HEK293T (cell line): ENCODE results near the gene UGGT1.

Experiments used
- BHLHE40 ChIP-seq: fragments of 450-650 bp; IDR thresholded peaks from 2 replicates; pipeline ENCODE4 v1.6.1; 2016; ENCODE audit warnings: mild to moderate bottlenecking, moderate library complexity, borderline replicate concordance
- CTBP1 ChIP-seq: fragments of 450-650 bp; IDR thresholded peaks from 2 replicates; pipeline ENCODE4 v1.6.1; 2016; ENCODE audit warnings: borderline replicate concordance
- FOXA1 ChIP-seq: fragments of 450-650 bp; IDR thresholded peaks from 2 replicates; pipeline ENCODE4 v1.6.1; 2016; ENCODE audit warnings: mild to moderate bottlenecking
- HDGF ChIP-seq: fragments of 450-650 bp; IDR thresholded peaks from 2 replicates; pipeline ENCODE4 v1.6.1; 2017; ENCODE audit warnings: antibody characterized with exemption, borderline replicate concordance
- L3MBTL2 ChIP-seq: fragments of 450-650 bp; conservative IDR thresholded peaks from 2 replicates; pipeline ENCODE4 v1.6.1; 2016; ENCODE audit warnings: mild to moderate bottlenecking
- SUZ12 ChIP-seq: fragments of 450-650 bp; IDR thresholded peaks from 2 replicates; pipeline ENCODE4 v1.6.1; 2016; ENCODE audit warnings: mild to moderate bottlenecking
- TARDBP ChIP-seq: fragments of 450-650 bp; IDR thresholded peaks from 2 replicates; pipeline ENCODE4 v1.6.1; 2016
- ZNF384 ChIP-seq: fragments of 450-650 bp; IDR thresholded peaks from 2 replicates; pipeline ENCODE4 v1.6.1; 2016
- TF ChIP-seq, protein P1 (sequence below): fragments of 450-650 bp; IDR thresholded peaks from 2 replicates; pipeline ENCODE4 v1.6.1; 2016

DNA sequence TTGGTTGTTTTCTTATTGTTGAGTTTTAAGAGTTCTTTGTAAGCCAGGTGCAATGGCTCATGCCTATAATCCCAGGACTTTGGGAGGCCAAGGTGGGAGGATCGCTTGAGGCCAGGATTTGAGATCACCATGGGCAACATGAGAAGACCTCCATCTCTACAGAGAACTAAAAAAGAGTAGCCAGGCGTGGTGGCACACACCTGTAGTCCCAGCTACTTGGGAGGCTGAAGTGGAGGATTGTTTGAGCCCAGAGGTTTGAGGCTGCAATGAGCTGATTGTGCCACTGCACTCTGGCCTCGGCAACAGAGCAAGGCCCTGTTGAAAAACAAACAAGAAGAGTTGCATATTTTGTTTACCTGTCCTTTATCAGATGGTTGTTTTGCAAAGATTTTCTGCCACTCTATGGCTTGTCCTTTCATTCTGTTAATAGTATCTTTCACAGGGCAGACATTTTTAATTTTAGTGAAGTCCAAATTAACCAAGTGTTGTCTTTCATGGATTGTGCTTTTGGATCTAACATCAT, 46.2 kb downstream of the UGGT1 start:
- no peak for TF ChIP-seq ZNF384
- TF ChIP-seq HDGF, result no peak
- TF ChIP-seq BHLHE40, result no peak
- no peak for TF ChIP-seq L3MBTL2
- no peak for TF ChIP-seq SUZ12
- TF ChIP-seq, protein P1, sequence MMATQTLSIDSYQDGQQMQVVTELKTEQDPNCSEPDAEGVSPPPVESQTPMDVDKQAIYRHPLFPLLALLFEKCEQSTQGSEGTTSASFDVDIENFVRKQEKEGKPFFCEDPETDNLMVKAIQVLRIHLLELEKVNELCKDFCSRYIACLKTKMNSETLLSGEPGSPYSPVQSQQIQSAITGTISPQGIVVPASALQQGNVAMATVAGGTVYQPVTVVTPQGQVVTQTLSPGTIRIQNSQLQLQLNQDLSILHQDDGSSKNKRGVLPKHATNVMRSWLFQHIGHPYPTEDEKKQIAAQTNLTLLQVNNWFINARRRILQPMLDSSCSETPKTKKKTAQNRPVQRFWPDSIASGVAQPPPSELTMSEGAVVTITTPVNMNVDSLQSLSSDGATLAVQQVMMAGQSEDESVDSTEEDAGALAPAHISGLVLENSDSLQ, result no peak
- TF ChIP-seq CTBP1, result no peak
- no peak for TF ChIP-seq TARDBP
- no peak for TF ChIP-seq FOXA1
